HG03439 (cell line): ENCODE measurements around the gene CLK3.

Source experiments
- ATAC-seq: cut with Tn5 transposase; IDR thresholded peaks from one replicate; pipeline ENCODE4 v1.9.1; 2021; ENCODE audit warnings: mild to moderate bottlenecking, moderate library complexity; ENCODE audit not compliant: unreplicated experiment

CLK3 gene

GRCh38 chr15:74603026-74603788 lies 12.4 kb upstream of the CLK3 start:
- no peak for ATAC-seq

GRCh38 chr15:74603789-74604705 lies 11.6 kb upstream of the CLK3 start:
- ATAC-seq = no peak

GRCh38 chr15:74604983-74605794 lies 10.4 kb upstream of the CLK3 start:
- no peak for ATAC-seq

- ATAC-seq = no peak
Measured at GRCh38 chr15:74605795-74606150, 9.9 kb upstream of the CLK3 start.

GRCh38 chr15:74608786-74609185 lies 6.8 kb upstream of the CLK3 start:
- ATAC-seq = no peak

- no peak for ATAC-seq
Measured at GRCh38 chr15:74609938-74610301, 5.7 kb upstream of the CLK3 start.

GRCh38 chr15:74610302-74610951 lies 5.2 kb upstream of the CLK3 start:
- no peak for ATAC-seq

- no peak for ATAC-seq
Measured at GRCh38 chr15:74611341-74611740, 4.3 kb upstream of the CLK3 start.

GRCh38 chr15:74611834-74612233 lies 3.8 kb upstream of the CLK3 start:
- no peak for ATAC-seq

GRCh38 chr15:74612677-74613076 lies 3.0 kb upstream of the CLK3 start:
- ATAC-seq = no peak

- ATAC-seq = no peak
Measured at GRCh38 chr15:74613089-74613952, 2.3 kb upstream of the CLK3 start.

GRCh38 chr15:74613953-74614743 lies 1.5 kb upstream of the CLK3 start:
- ATAC-seq = no peak

- ATAC-seq = peak; percentile 46
Measured at GRCh38 chr15:74614744-74615507, 710 bp upstream of the CLK3 start.

GRCh38 chr15:74616366-74616939 lies 817 bp downstream of the CLK3 start:
- ATAC-seq = no peak

GRCh38 chr15:74616996-74617395 lies 1.4 kb downstream of the CLK3 start:
- no peak for ATAC-seq

GRCh38 chr15:74618841-74619596 lies 3.4 kb downstream of the CLK3 start:
- ATAC-seq = no peak

- no peak for ATAC-seq
Measured at GRCh38 chr15:74619916-74620635, 4.4 kb downstream of the CLK3 start.
